DOHH2 (cell line): ENCODE measurements around the gene ACTBL2.

Experiments
- H3F3A ChIP-seq: fragments of 200-600 bp; sonication (generic), shearing (Covaris generic); 2 replicates; pipeline ENCODE4 v1.6.0; 2016; ENCODE audit warnings: antibody characterized with exemption, mild to moderate bottlenecking; ENCODE audit not compliant: control insufficient read depth, insufficient read depth
- H3K27ac ChIP-seq: fragments of 200-600 bp; sonication (generic); 2 replicates; pipeline ENCODE4 v1.5.1; 2014; ENCODE audit warnings: low read depth, mild to moderate bottlenecking, low read length, moderate library complexity
- H3K27me3 ChIP-seq: fragments of 200-600 bp; sonication (generic); 2 replicates; pipeline ENCODE4 v1.6.1; 2014; ENCODE audit warnings: mild to moderate bottlenecking, low read length, mixed read lengths; ENCODE audit not compliant: control insufficient read depth
- H3K36me3 ChIP-seq: fragments of 200-600 bp; sonication (generic); 2 replicates; pipeline ENCODE4 v1.6.1; 2014; ENCODE audit warnings: mild to moderate bottlenecking, low read length, moderate library complexity, mixed read lengths; ENCODE audit not compliant: control insufficient read depth
- H3K4me1 ChIP-seq: fragments of 200-600 bp; sonication (generic); 2 replicates; pipeline ENCODE4 v1.6.1; 2014; ENCODE audit warnings: mild to moderate bottlenecking, low read length, mixed read lengths; ENCODE audit not compliant: control insufficient read depth
- H3K4me2 ChIP-seq: fragments of 200-600 bp; sonication (generic); 2 replicates; pipeline ENCODE4 v1.6.0; 2014; ENCODE audit warnings: mild to moderate bottlenecking, low read length, moderate library complexity
- H3K4me3 ChIP-seq: fragments of 200-600 bp; sonication (generic); 2 replicates; pipeline ENCODE4 v1.5.1; 2014; ENCODE audit warnings: mild to moderate bottlenecking, low read length, mixed read lengths
- H3K79me2 ChIP-seq: fragments of 200-600 bp; sonication (generic); 2 replicates; pipeline ENCODE4 v1.6.1; 2014; ENCODE audit warnings: mild to moderate bottlenecking, low read length, mixed read lengths; ENCODE audit not compliant: control insufficient read depth
- H3K9me2 ChIP-seq: fragments of 200-600 bp; sonication (generic); replicated peaks from 2 replicates; pipeline ENCODE4 v1.6.1; 2014; ENCODE audit warnings: mild to moderate bottlenecking, low read length, mixed read lengths; ENCODE audit not compliant: control insufficient read depth
- H3K9me3 ChIP-seq: fragments of 200-600 bp; sonication (generic); 2 replicates; pipeline ENCODE4 v1.6.1; 2014; ENCODE audit warnings: antibody characterized with exemption, low read length, mixed read lengths; ENCODE audit not compliant: control insufficient read depth, insufficient read depth
- H4K20me1 ChIP-seq: fragments of 200-600 bp; sonication (generic); 2 replicates; pipeline ENCODE4 v1.6.0; 2014; ENCODE audit warnings: low read depth, mild to moderate bottlenecking, antibody characterized with exemption, low read length, moderate library complexity; ENCODE audit not compliant: control insufficient read depth, insufficient read depth
- EZH2phosphoT487 ChIP-seq: fragments of 200-600 bp; sonication (generic); IDR thresholded peaks from 2 replicates; pipeline ENCODE4 v1.6.1; 2017; ENCODE audit warnings: borderline replicate concordance, mild to moderate bottlenecking, antibody characterized with exemption, low read length, moderate library complexity, mixed read lengths
- TF ChIP-seq, protein P1 (sequence below): fragments of 200-600 bp; sonication (generic); IDR thresholded peaks from one replicate; pipeline ENCODE4 v1.5.1; 2014; ENCODE audit warnings: antibody characterized with exemption, mild to moderate bottlenecking, low read depth, low read length; ENCODE audit not compliant: poor library complexity, severe bottlenecking

The ACTBL2 gene

DNA sequence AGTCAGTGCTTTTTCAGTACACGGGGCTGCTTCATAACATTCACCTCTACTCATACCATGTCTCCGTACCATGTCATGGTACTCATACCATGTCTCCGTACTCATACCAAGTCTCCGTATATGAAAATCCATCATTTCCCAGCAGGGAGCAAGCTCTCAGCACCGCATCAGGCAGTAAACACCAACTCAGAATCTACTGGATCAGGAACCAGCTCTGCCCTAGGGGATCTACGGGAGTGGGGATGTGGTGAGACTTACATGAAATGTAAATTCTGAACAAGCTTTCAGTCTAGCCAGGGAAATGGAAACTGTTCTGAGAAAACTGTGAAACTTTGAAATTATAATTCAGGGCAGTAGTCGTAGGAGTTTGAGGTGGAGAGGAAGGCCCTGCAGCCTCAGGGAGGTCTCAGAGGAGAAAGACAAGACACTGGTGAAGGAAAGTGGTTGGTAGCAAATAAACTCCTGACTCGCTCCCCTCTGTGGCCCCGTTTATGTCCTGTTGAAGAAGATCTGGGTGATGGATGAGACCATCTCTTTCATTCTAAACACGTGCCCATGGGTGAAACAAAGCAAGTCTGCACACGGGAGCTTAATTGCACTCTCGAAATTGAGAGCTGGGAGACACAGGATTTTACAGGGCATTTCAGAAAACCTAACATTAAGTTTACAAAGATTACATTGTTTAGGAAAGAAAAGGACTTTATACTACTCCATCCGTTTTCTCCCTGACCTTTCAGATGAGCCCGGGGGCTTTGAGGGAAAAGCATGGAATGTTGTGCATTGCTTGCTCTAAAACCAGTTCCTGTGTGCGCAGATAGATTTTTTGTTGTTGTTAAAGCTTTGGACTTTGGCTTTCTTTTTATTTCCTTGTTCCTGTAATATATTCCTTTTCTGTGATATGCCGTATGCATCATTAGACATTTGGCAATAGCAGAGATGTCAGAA lies 26.8 kb downstream of the ACTBL2 start:
- Histone ChIP-seq H3K4me3 (no peak overlapping the region), H3K27me3 (no peaks in the 10 kb centered on the region), H3K36me3 (no peaks in the 10 kb centered on the region), H3K9me3 (no peaks in the 10 kb centered on the region), H3F3A (no peaks in the 10 kb centered on the region), H3K4me1 (no peaks in the 10 kb centered on the region), H3K9me2 (no peaks in the 10 kb centered on the region), H3K79me2 (no peaks in the 10 kb centered on the region), H3K27ac (no peak overlapping the region), H4K20me1 (no peaks in the 10 kb centered on the region), H3K4me2 (no peak overlapping the region)
- no peak for TF ChIP-seq EZH2phosphoT487
- TF ChIP-seq, protein P1, sequence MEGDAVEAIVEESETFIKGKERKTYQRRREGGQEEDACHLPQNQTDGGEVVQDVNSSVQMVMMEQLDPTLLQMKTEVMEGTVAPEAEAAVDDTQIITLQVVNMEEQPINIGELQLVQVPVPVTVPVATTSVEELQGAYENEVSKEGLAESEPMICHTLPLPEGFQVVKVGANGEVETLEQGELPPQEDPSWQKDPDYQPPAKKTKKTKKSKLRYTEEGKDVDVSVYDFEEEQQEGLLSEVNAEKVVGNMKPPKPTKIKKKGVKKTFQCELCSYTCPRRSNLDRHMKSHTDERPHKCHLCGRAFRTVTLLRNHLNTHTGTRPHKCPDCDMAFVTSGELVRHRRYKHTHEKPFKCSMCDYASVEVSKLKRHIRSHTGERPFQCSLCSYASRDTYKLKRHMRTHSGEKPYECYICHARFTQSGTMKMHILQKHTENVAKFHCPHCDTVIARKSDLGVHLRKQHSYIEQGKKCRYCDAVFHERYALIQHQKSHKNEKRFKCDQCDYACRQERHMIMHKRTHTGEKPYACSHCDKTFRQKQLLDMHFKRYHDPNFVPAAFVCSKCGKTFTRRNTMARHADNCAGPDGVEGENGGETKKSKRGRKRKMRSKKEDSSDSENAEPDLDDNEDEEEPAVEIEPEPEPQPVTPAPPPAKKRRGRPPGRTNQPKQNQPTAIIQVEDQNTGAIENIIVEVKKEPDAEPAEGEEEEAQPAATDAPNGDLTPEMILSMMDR: no peak

DNA sequence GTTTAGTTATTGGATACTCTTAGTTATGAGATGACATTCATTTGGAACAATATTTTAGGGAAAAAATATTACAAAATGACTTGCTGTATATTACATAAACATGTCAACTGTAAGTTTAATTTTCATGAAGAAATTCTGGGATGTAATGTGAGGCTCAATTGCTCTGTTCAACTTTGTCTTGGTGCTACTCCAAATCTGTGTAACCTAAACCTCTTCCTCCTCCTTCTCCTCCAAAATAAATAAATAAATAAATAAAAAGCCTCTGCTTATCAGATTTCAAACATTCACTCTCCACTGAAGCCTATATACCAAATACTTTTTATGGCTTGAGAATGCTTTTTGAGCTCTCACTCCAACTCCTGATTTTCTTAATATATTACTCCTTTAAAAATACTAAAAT lies 27.7 kb downstream of the ACTBL2 start:
- Histone ChIP-seq H3K4me2 (no peak overlapping the region), H3K36me3 (no peaks in the 10 kb centered on the region), H3K9me2 (no peaks in the 10 kb centered on the region), H3K79me2 (no peaks in the 10 kb centered on the region), H3K9me3 (no peaks in the 10 kb centered on the region), H3F3A (no peaks in the 10 kb centered on the region), H3K27me3 (no peaks in the 10 kb centered on the region), H3K27ac (no peak overlapping the region), H3K4me1 (no peaks in the 10 kb centered on the region), H3K4me3 (no peak overlapping the region), H4K20me1 (no peaks in the 10 kb centered on the region)
- TF ChIP-seq, protein P1: no peak
- no peak for TF ChIP-seq EZH2phosphoT487

GRCh38 chr5:57453728-57454127 lies 28.9 kb downstream of the ACTBL2 start:
- no peaks in the 10 kb centered on the region for H3K9me2 ChIP-seq
- no peak for TF ChIP-seq EZH2phosphoT487
- no peaks in the 10 kb centered on the region for H3F3A ChIP-seq
- H3K9me3 ChIP-seq: no peaks in the 10 kb centered on the region
- no peaks in the 10 kb centered on the region for H3K4me1 ChIP-seq
- no peaks in the 10 kb centered on the region for H3K27me3 ChIP-seq
- H3K4me2 ChIP-seq: no peak overlapping the region
- H3K79me2 ChIP-seq: no peaks in the 10 kb centered on the region
- no peaks in the 10 kb centered on the region for H3K36me3 ChIP-seq
- no peaks in the 10 kb centered on the region for H4K20me1 ChIP-seq
- no peak overlapping the region for H3K27ac ChIP-seq
- H3K4me3 ChIP-seq: no peak overlapping the region

- Histone ChIP-seq H3K4me3 (no peak overlapping the region), H3K79me2 (no peaks in the 10 kb centered on the region), H3K4me2 (no peak overlapping the region), H3K27me3 (no peaks in the 10 kb centered on the region), H4K20me1 (no peaks in the 10 kb centered on the region), H3K9me2 (no peaks in the 10 kb centered on the region), H3F3A (no peaks in the 10 kb centered on the region), H3K36me3 (no peaks in the 10 kb centered on the region), H3K4me1 (no peaks in the 10 kb centered on the region), H3K9me3 (no peaks in the 10 kb centered on the region), H3K27ac (no peak overlapping the region)
- TF ChIP-seq, protein P1: no peak
- TF ChIP-seq EZH2phosphoT487: no peak
Observed at GRCh38 chr5:57452885-57453284, 29.7 kb downstream of the ACTBL2 start.
